Measurements from ENCODE around the gene EPHA7. TPM values are rescaled to one million over a fixed set of nuclear protein-coding genes. Genes with fewer than 3 reads are reported as not detected.

Gene EPHA7
- total RNA-seq, 4 donors from 2014 or later = 0.60 to 1.3 (median 0.72) TPM

- WGBS = 79% methylated on average over 1 of the region's 1 CpG
- Histone ChIP-seq H3K4me3 (no peak overlapping the region), H3K4me1 (no peaks in the 10 kb centered on the region), H3K27ac (no peak overlapping the region), H3K27me3 (no peaks in the 10 kb centered on the region), H3K36me3 (no peaks in the 10 kb centered on the region), H3K9me3 (no peaks in the 10 kb centered on the region)
- no peak for DNase-seq (ENCODE audit: low spot score in 2 of 2)
- no peak for TF ChIP-seq CTCF (IDR thresholded peaks at IDR 0.05)
- no peak for TF ChIP-seq POLR2A (IDR thresholded peaks at IDR 0.05)
- TF ChIP-seq EP300 (IDR thresholded peaks at IDR 0.05) = no peak
- no peak for TF ChIP-seq POLR2AphosphoS5 (IDR thresholded peaks at IDR 0.05)
Measured at GRCh38 chr6:93388070-93388469, 31.3 kb downstream of the EPHA7 start.

GRCh38 chr6:93376026-93376540 lies 43.3 kb downstream of the EPHA7 start:
- 91% methylated on average over 3 of the region's 3 CpGs for WGBS

GRCh38 chr6:93373445-93373844 lies 45.9 kb downstream of the EPHA7 start:
- DNase-seq (ENCODE audit: low spot score in 2 of 2) = no peak
- no peak overlapping the region for H3K4me3 ChIP-seq
- 90% methylated on average over 2 of the region's 2 CpGs for WGBS

More at GRCh38 chr6:93376026-93376540, 43.3 kb downstream of the EPHA7 start:
- Histone ChIP-seq H3K27ac (no peak overlapping the region), H3K9me3 (no peaks in the 10 kb centered on the region), H3K27me3 (no peaks in the 10 kb centered on the region), H3K4me3 (no peak overlapping the region), H3K4me1 (no peaks in the 10 kb centered on the region), H3K36me3 (no peaks in the 10 kb centered on the region)
- TF ChIP-seq POLR2A (IDR thresholded peaks at IDR 0.05) (no peak), CTCF (IDR thresholded peaks at IDR 0.05) (no peak), POLR2AphosphoS5 (IDR thresholded peaks at IDR 0.05) (no peak), EP300 (IDR thresholded peaks at IDR 0.05) (no peak)
- DNase-seq (ENCODE audit: low spot score in 2 of 2) = no peak

GRCh38 chr6:93371756-93372155 lies 47.6 kb downstream of the EPHA7 start:
- Histone ChIP-seq H3K4me1 (no peaks in the 10 kb centered on the region), H3K36me3 (no peaks in the 10 kb centered on the region), H3K27me3 (no peaks in the 10 kb centered on the region), H3K27ac (no peak overlapping the region), H3K4me3 (no peak overlapping the region), H3K9me3 (no peaks in the 10 kb centered on the region)
- TF ChIP-seq CTCF (IDR thresholded peaks at IDR 0.05) = no peak
- no peak for TF ChIP-seq POLR2A (IDR thresholded peaks at IDR 0.05)
- no peak for TF ChIP-seq EP300 (IDR thresholded peaks at IDR 0.05)
- no peak for TF ChIP-seq POLR2AphosphoS5 (IDR thresholded peaks at IDR 0.05)
- no peak for DNase-seq (ENCODE audit: low spot score in 2 of 2)

More at GRCh38 chr6:93373445-93373844, 45.9 kb downstream of the EPHA7 start:
- Histone ChIP-seq H3K27ac (no peak overlapping the region), H3K36me3 (no peaks in the 10 kb centered on the region), H3K4me1 (no peaks in the 10 kb centered on the region), H3K27me3 (no peaks in the 10 kb centered on the region), H3K9me3 (no peaks in the 10 kb centered on the region)
- TF ChIP-seq POLR2A (IDR thresholded peaks at IDR 0.05) (no peak), POLR2AphosphoS5 (IDR thresholded peaks at IDR 0.05) (no peak), CTCF (IDR thresholded peaks at IDR 0.05) (no peak), EP300 (IDR thresholded peaks at IDR 0.05) (no peak)

- Histone ChIP-seq H3K27ac (no peak overlapping the region), H3K36me3 (no peaks in the 10 kb centered on the region), H3K4me3 (no peak overlapping the region), H3K27me3 (no peaks in the 10 kb centered on the region), H3K4me1 (no peaks in the 10 kb centered on the region), H3K9me3 (no peaks in the 10 kb centered on the region)
- 90% methylated on average over 3 of the region's 3 CpGs for whole genome bisulfite sequencing
- no peak for DNase-seq (ENCODE audit: low spot score in 2 of 2)
- TF ChIP-seq CTCF (IDR thresholded peaks at IDR 0.05) (no peak), EP300 (IDR thresholded peaks at IDR 0.05) (no peak), POLR2AphosphoS5 (IDR thresholded peaks at IDR 0.05) (no peak), POLR2A (IDR thresholded peaks at IDR 0.05) (no peak)
Measured at GRCh38 chr6:93369586-93370134, 49.7 kb downstream of the EPHA7 start.
